Nephron (organoid): Measurements from ENCODE around the gene PIRT.

Experiments
- H3K27ac Mint-ChIP-seq, 3 experiments: 2 replicates each; pipeline ENCODE4 v1.8.0; 2020; ENCODE audit warnings: mixed read lengths in 3 of 3, mild to moderate bottlenecking in 2 of 3, moderate library complexity in 1 of 3
- H3K27me3 Mint-ChIP-seq: 2 replicates; pipeline ENCODE4 v1.8.0; 2021; ENCODE audit warnings: low read depth, mild to moderate bottlenecking, moderate library complexity, mixed read lengths
- H3K36me3 Mint-ChIP-seq: 2 replicates; pipeline ENCODE4 v1.8.0; 2020; ENCODE audit warnings: low read depth, mixed read lengths
- H3K4me1 Mint-ChIP-seq: 2 replicates; pipeline ENCODE4 v1.8.0; 2020; ENCODE audit warnings: mixed read lengths
- H3K4me3 Mint-ChIP-seq, 3 experiments: 2 replicates each; pipeline ENCODE4 v1.8.0; 2020; ENCODE audit warnings: mild to moderate bottlenecking in 3 of 3, mixed read lengths in 3 of 3, moderate library complexity in 2 of 3
- H3K9me3 Mint-ChIP-seq: 2 replicates; pipeline ENCODE4 v1.8.0; 2020; ENCODE audit warnings: mixed read lengths
- TF ChIP-seq, protein P1 (sequence below), 3 experiments: fragments of 200-600 bp; sonication (generic); IDR thresholded peaks; one replicate each; pipeline ENCODE4 v1.5.0; 2021; ENCODE audit warnings: antibody characterized with exemption in 3 of 3; ENCODE audit not compliant: unreplicated experiment in 3 of 3

PIRT gene

DNA sequence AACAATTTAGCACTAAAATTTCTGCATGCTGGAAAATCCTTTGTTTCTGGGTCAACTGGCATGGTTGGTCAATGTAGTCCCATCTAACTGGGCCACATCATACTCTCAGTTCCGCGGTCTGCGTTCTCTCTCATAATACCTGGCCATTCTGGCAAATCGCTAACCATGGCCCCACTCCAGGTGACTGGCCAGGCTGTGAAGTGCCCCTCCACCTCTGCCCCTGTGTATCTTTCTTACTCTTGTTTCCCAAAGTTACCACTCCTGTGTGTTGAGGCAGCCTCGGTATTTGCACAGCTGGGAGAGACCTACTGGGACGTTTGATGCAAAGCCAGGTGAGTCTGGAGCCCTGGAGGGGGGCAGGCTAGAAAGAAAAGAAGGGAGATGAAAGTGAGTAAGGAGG, 32.0 kb downstream of the PIRT start:
- Mint-ChIP-seq H3K4me1 (peaks cover 6% of the 10 kb centered on the region), H3K4me3 (no peak overlapping the region), H3K27me3 (peaks cover 20% of the 10 kb centered on the region), H3K36me3 (no peaks in the 10 kb centered on the region), H3K9me3 (no peaks in the 10 kb centered on the region), H3K27ac (no peak overlapping the region)
- TF ChIP-seq, protein P1, sequence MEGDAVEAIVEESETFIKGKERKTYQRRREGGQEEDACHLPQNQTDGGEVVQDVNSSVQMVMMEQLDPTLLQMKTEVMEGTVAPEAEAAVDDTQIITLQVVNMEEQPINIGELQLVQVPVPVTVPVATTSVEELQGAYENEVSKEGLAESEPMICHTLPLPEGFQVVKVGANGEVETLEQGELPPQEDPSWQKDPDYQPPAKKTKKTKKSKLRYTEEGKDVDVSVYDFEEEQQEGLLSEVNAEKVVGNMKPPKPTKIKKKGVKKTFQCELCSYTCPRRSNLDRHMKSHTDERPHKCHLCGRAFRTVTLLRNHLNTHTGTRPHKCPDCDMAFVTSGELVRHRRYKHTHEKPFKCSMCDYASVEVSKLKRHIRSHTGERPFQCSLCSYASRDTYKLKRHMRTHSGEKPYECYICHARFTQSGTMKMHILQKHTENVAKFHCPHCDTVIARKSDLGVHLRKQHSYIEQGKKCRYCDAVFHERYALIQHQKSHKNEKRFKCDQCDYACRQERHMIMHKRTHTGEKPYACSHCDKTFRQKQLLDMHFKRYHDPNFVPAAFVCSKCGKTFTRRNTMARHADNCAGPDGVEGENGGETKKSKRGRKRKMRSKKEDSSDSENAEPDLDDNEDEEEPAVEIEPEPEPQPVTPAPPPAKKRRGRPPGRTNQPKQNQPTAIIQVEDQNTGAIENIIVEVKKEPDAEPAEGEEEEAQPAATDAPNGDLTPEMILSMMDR (IDR thresholded peaks at IDR 0.05; ENCODE audit: unreplicated experiment in 3 of 3): no peak

DNA sequence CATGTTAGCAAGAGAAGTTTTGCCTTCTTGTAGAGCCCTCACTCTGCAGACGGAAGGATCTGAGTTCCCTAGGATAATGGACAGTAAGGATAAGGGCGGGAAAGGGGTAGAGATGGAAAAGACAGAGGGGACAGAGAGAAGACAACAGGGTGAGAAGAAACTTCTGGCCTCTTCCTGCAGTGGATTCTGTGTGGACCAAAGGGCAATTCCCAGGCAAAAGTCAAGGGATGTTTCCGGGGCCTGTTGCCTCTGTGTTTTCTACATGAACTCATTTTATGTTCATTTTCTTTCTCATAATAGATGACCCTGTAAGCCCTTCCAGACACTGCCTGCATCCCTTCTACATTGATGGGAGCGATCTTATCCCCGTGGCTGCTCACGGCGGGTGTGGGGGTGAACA, 33.3 kb downstream of the PIRT start:
- Mint-ChIP-seq H3K27ac (no peak overlapping the region), H3K4me1 (peaks cover 6% of the 10 kb centered on the region), H3K36me3 (no peaks in the 10 kb centered on the region), H3K4me3 (no peak overlapping the region), H3K27me3 (peaks cover 20% of the 10 kb centered on the region), H3K9me3 (no peaks in the 10 kb centered on the region)
- TF ChIP-seq, protein P1 (IDR thresholded peaks at IDR 0.05; ENCODE audit: unreplicated experiment in 3 of 3): no peak

DNA sequence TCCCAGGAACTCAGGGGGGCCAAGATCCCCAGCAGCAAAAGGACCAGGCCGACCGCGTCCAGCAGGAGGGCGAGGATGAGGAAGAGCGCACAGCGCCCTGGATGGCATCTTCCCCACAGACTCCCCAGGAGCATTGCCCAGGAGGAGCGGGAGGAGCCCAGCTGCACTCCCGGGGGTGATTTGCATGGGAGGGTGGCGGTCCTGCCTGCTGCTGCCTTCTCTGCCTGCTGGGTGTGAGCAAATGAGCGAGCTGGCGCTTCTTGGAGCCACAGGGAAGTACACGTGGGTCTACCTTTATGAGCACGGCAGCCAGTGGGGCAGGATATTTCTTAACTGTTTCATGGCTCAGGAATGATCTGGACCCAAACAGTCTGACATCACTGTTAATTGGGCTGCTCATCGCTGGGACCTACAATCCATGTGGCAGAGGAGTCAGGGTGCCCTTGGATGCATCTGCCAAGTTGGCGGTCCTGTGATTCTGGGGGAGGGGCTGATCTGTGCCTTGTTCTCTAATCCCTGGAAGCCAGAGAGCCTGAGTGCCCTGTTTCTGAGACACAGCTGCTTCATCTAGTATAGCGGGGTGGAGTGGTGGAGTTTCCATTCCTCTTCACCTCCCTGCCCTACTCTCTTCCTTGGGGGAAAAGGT, 33.9 kb downstream of the PIRT start, which contains the start of gene TMEM238L:
Gene TMEM238L (minus strand): TSS at position 270 of the 646 bp plus-strand sequence. CDS start 136 bp downstream, at position 134.
- Mint-ChIP-seq H3K27ac (no peak within 1 kb of the TSS), H3K27me3 (peaks cover 14% of the 10 kb centered on the region), H3K36me3 (no peaks in the 10 kb centered on the region), H3K9me3 (no peaks in the 10 kb centered on the region), H3K4me3 (no peak within 1 kb of the TSS), H3K4me1 (peaks cover 6% of the 10 kb centered on the region)
- TF ChIP-seq, protein P1 (IDR thresholded peaks at IDR 0.05; ENCODE audit: unreplicated experiment in 3 of 3): no peak

DNA sequence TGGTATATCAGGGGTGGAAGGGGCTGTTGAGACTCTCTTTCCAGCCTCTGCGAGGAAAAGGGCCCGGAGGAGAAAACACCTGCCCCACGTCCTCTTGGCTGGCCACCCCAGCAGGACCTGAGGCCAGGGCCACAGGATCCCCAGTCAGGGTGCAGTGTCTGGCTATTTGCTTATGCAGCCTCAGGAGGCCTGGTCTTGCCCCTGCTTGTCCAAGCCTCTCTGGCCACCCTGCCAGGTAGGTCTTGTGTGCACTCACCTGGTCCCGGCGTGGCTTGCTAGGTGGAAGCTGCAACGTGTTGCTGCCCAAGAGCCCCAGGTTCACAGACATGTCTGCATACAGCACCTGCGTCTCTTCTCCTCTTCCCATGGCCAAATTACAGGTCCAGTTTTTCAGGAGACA, 34.5 kb downstream of the PIRT start:
- H3K27me3 Mint-ChIP-seq: peaks cover 9% of the 10 kb centered on the region
- TF ChIP-seq, protein P1 (IDR thresholded peaks at IDR 0.05; ENCODE audit: unreplicated experiment in 3 of 3): no peak
- H3K9me3 Mint-ChIP-seq: no peaks in the 10 kb centered on the region
- no peak overlapping the region for H3K4me3 Mint-ChIP-seq
- H3K4me1 Mint-ChIP-seq: peaks cover 6% of the 10 kb centered on the region
- no peak overlapping the region for H3K27ac Mint-ChIP-seq
- H3K36me3 Mint-ChIP-seq: no peaks in the 10 kb centered on the region

DNA sequence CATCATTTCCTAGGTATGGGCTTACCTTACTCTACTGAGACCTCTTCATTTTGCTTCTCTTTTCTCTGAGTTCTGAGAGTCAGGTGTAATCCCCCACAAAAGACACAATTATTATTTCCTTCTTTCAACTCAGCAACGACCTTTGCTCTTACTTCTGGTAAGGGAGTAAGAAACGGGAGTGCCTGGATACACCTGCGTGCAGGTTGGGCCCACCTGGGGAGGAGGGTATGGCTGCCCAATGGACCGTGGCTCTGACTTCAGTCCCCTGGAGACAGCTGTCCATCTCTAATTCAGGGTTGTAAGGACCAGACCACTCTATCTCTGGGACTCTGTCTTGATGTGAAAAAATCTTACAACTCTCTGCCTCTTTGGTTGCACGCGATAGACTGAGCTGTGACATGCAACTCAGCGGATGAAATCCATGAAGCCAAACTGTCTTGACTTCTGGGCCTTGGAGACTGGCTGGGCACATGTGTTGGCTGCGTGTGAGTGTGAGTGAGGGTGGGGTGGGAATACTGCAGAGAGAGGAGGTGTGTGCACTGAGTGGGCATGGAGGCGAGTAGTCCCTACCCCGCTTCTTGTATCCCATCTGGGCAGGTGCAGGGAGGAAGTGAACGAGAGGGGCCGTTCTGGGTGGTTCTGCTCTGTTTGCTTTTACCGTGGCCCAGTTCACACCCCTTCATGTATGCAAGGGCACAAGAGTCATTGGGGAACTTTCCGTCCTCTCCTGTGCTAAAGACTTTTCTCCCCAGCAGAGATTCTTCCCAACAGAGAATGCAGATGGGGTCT, 35.2 kb downstream of the PIRT start:
- Mint-ChIP-seq H3K4me3 (no peak overlapping the region), H3K27ac (no peak overlapping the region), H3K27me3 (peaks cover 6% of the 10 kb centered on the region), H3K4me1 (peaks cover 6% of the 10 kb centered on the region), H3K9me3 (no peaks in the 10 kb centered on the region), H3K36me3 (no peaks in the 10 kb centered on the region)
- TF ChIP-seq, protein P1 (IDR thresholded peaks at IDR 0.05; ENCODE audit: unreplicated experiment in 3 of 3): no peak
